H9 (cell line): Measurements from ENCODE around the gene CFAP299. TPM values are rescaled to one million over a fixed set of nuclear protein-coding genes. Genes with fewer than 3 reads are reported as not detected.

ENCODE experiments used
- DNase-seq: peaks from one replicate; pipeline ENCODE4 v3.0.0-alpha.2; 2017
- H2AFZ ChIP-seq: one replicate; pipeline ENCODE4 v1.6.1; 2013; ENCODE audit warnings: mild to moderate bottlenecking, low read length, control low read depth, moderate library complexity
- H2AK5ac ChIP-seq: 2 replicates; pipeline ENCODE4 v1.6.1; 2013; ENCODE audit warnings: low read length, control low read depth, mixed read lengths; ENCODE audit not compliant: insufficient read length
- H2BK120ac ChIP-seq: one replicate; pipeline ENCODE4 v1.6.1; 2013; ENCODE audit warnings: low read depth, mild to moderate bottlenecking, low read length, control low read depth, inconsistent platforms; ENCODE audit not compliant: poor library complexity, severe bottlenecking
- H2BK12ac ChIP-seq: 2 replicates; pipeline ENCODE4 v1.6.1; 2013; ENCODE audit warnings: low read length, control low read depth, mixed read lengths, low read depth; ENCODE audit not compliant: insufficient read length
- H2BK15ac ChIP-seq: 2 replicates; pipeline ENCODE4 v1.6.1; 2013; ENCODE audit warnings: low read depth, low read length, control low read depth
- H2BK20ac ChIP-seq: one replicate; pipeline ENCODE4 v1.6.1; 2013; ENCODE audit warnings: low read depth, mild to moderate bottlenecking, low read length, control low read depth, inconsistent platforms; ENCODE audit not compliant: poor library complexity, severe bottlenecking
- H2BK5ac ChIP-seq: 2 replicates; pipeline ENCODE4 v1.6.1; 2013; ENCODE audit warnings: low read length, control low read depth, mixed read lengths; ENCODE audit not compliant: insufficient read length
- H3K14ac ChIP-seq: 2 replicates; pipeline ENCODE4 v1.6.1; 2013; ENCODE audit warnings: low read length, control low read depth; ENCODE audit not compliant: insufficient read depth
- H3K18ac ChIP-seq: 2 replicates; pipeline ENCODE4 v1.6.1; 2013; ENCODE audit warnings: low read depth, mild to moderate bottlenecking, mixed read lengths, low read length, control low read depth; ENCODE audit not compliant: insufficient read length
- H3K23ac ChIP-seq: 2 replicates; pipeline ENCODE4 v1.6.1; 2013; ENCODE audit warnings: low read length, control low read depth, mixed read lengths, low read depth; ENCODE audit not compliant: insufficient read length
- H3K23me2 ChIP-seq: 2 replicates; pipeline ENCODE4 v1.6.1; 2013; ENCODE audit warnings: low read depth, mild to moderate bottlenecking, mixed read lengths, low read length, control low read depth; ENCODE audit not compliant: insufficient read length, poor library complexity, severe bottlenecking
- H3K27ac ChIP-seq: 2 replicates; pipeline ENCODE4 v1.5.1; 2013; ENCODE audit warnings: low read length, control low read depth, mixed read lengths, low read depth; ENCODE audit not compliant: insufficient read length
- H3K27me3 ChIP-seq: 2 replicates; pipeline ENCODE4 v1.6.1; 2013; ENCODE audit warnings: low read length, control low read depth, inconsistent platforms; ENCODE audit not compliant: insufficient read depth
- H3K4ac ChIP-seq: 2 replicates; pipeline ENCODE4 v1.6.1; 2013; ENCODE audit warnings: low read depth, mild to moderate bottlenecking, control low read depth, inconsistent platforms, low read length, moderate library complexity
- H3K4me1 ChIP-seq: 2 replicates; pipeline ENCODE4 v1.6.1; 2013; ENCODE audit warnings: low read length, control low read depth, inconsistent platforms; ENCODE audit not compliant: insufficient read depth
- H3K4me2 ChIP-seq: 2 replicates; pipeline ENCODE4 v1.6.1; 2013; ENCODE audit warnings: low read length, control low read depth, mixed read lengths; ENCODE audit not compliant: insufficient read length, insufficient read depth
- H3K56ac ChIP-seq: 2 replicates; pipeline ENCODE4 v1.6.1; 2013; ENCODE audit warnings: low read depth, mild to moderate bottlenecking, mixed read lengths, low read length, control low read depth; ENCODE audit not compliant: insufficient read length
- H3K79me1 ChIP-seq: 2 replicates; pipeline ENCODE4 v1.6.1; 2013; ENCODE audit warnings: low read depth, mild to moderate bottlenecking, moderate library complexity, low read length, control low read depth, inconsistent platforms; ENCODE audit not compliant: insufficient read depth, poor library complexity, severe bottlenecking
- H3K79me2 ChIP-seq: 2 replicates; pipeline ENCODE4 v1.6.1; 2013; ENCODE audit warnings: low read length, control low read depth, inconsistent platforms; ENCODE audit not compliant: insufficient read depth
- H3K9ac ChIP-seq: 2 replicates; pipeline ENCODE4 v1.6.1; 2013; ENCODE audit warnings: low read length, control low read depth, mixed read lengths; ENCODE audit not compliant: insufficient read length; ENCODE audit errors: extremely low read depth
- H3K9me3 ChIP-seq: one replicate; pipeline ENCODE4 v1.6.1; 2013; ENCODE audit warnings: low read depth, low read length, inconsistent platforms; ENCODE audit not compliant: control insufficient read depth
- H3T11ph ChIP-seq: one replicate; pipeline ENCODE4 v1.6.1; 2013; ENCODE audit warnings: mild to moderate bottlenecking, low read length, control low read depth, inconsistent platforms
- H4K20me1 ChIP-seq: one replicate; pipeline ENCODE4 v1.6.1; 2013; ENCODE audit not compliant: control insufficient read depth, insufficient read length, insufficient read depth
- H4K5ac ChIP-seq: 2 replicates; pipeline ENCODE4 v1.6.1; 2013; ENCODE audit warnings: low read depth, mild to moderate bottlenecking, mixed read lengths, low read length, control low read depth; ENCODE audit not compliant: insufficient read length
- H4K8ac ChIP-seq: replicated peaks from 2 replicates; pipeline ENCODE4 v1.6.1; 2013; ENCODE audit warnings: low read length, control low read depth, mixed read lengths, low read depth; ENCODE audit not compliant: insufficient read length
- H4K91ac ChIP-seq: 2 replicates; pipeline ENCODE4 v1.6.1; 2013; ENCODE audit warnings: low read depth, mild to moderate bottlenecking, moderate library complexity, mixed read lengths, low read length, control low read depth; ENCODE audit not compliant: insufficient read length
- H3K27ac Mint-ChIP-seq, 3 experiments: 2 replicates in 2 of 3; 3 replicates in 1 of 3; pipeline ENCODE4 v1.8.0; 2020 to 2021; ENCODE audit warnings: mixed read lengths in 3 of 3, mild to moderate bottlenecking in 1 of 3, moderate library complexity in 1 of 3
- H3K27me3 Mint-ChIP-seq: 2 replicates; pipeline ENCODE4 v1.8.0; 2021; ENCODE audit warnings: low read depth, mild to moderate bottlenecking, moderate library complexity, mixed read lengths
- H3K36me3 Mint-ChIP-seq, 3 experiments: 2 replicates in 2 of 3; 3 replicates in 1 of 3; pipeline ENCODE4 v1.8.0; 2020 to 2021; ENCODE audit warnings: low read depth in 3 of 3, mixed read lengths in 3 of 3; ENCODE audit not compliant: insufficient read depth in 1 of 3
- H3K4me1 Mint-ChIP-seq, 2 experiments: 2 replicates each; pipeline ENCODE4 v1.8.0; 2020; ENCODE audit warnings: mixed read lengths in 2 of 2
- H3K4me3 Mint-ChIP-seq, 2 experiments: 2 replicates in 1 of 2; 3 replicates in 1 of 2; pipeline ENCODE4 v1.8.0; 2020 to 2021; ENCODE audit warnings: mild to moderate bottlenecking in 2 of 2, mixed read lengths in 2 of 2, moderate library complexity in 1 of 2
- H3K9me3 Mint-ChIP-seq, 2 experiments: 2 replicates in 1 of 2; 3 replicates in 1 of 2; pipeline ENCODE4 v1.8.0; 2020; ENCODE audit warnings: mild to moderate bottlenecking in 2 of 2, mixed read lengths in 2 of 2, moderate library complexity in 1 of 2
- CTCF ChIP-seq: fragments of 200-600 bp; sonication (generic); conservative IDR thresholded peaks from 3 replicates; pipeline ENCODE4 v1.8.0; 2021; ENCODE audit warnings: antibody characterized with exemption, mild to moderate bottlenecking
- WGBS: extraction: QIAGEN DNeasy Blood & Tissue Kit; methylation state at CpG from one replicate; pipeline ENCODE4 v1.1.7; 2013; ENCODE audit warnings: missing lambda C conversion rate, low lambda C conversion rate, mixed read lengths; ENCODE audit not compliant: insufficient read length; ENCODE audit errors: extremely low coverage; 5-methylcytosine and 5-hydroxymethylcytosine counted together
- total RNA-seq: library from RNA; stranded (reverse); gene quantifications from 2 replicates; pipeline ENCODE4 v1.2.1, GENCODE V29; 2021

Gene CFAP299
- total RNA-seq, 1 experiment from 2014 or later: not detected

GRCh38 chr4:80781431-80781830 lies 445.9 kb downstream of the CFAP299 start:
- H3K79me1 ChIP-seq: no peaks in the 10 kb centered on the region
- H3K27ac ChIP-seq: no peak overlapping the region
- H3K27me3 Mint-ChIP-seq: peaks cover 6% of the 10 kb centered on the region
- DNase-seq: no peak
- H3T11ph ChIP-seq: no peak overlapping the region
- H2BK12ac ChIP-seq: no peak overlapping the region
- no peak for TF ChIP-seq CTCF
- whole genome bisulfite sequencing: no CpG with 5 or more reads among the region's 1 CpG
- H3K27ac Mint-ChIP-seq: no peak overlapping the region
- H2BK20ac ChIP-seq: no peak overlapping the region
- no peak overlapping the region for H2BK15ac ChIP-seq
- H3K56ac ChIP-seq: no peak overlapping the region
- no peaks in the 10 kb centered on the region for H3K9me3 Mint-ChIP-seq
- no peaks in the 10 kb centered on the region for H3K79me2 ChIP-seq
- no peaks in the 10 kb centered on the region for H3K4me1 Mint-ChIP-seq
- no peaks in the 10 kb centered on the region for H3K23me2 ChIP-seq
- no peak overlapping the region for H3K18ac ChIP-seq
- H3K14ac ChIP-seq: no peak overlapping the region
- H2BK5ac ChIP-seq: no peak overlapping the region
- no peak overlapping the region for H4K5ac ChIP-seq
- no peak overlapping the region for H4K91ac ChIP-seq
- H3K4me1 ChIP-seq: no peaks in the 10 kb centered on the region
- no peak overlapping the region for H4K8ac ChIP-seq
- no peak overlapping the region for H2AFZ ChIP-seq
- H2BK120ac ChIP-seq: no peak overlapping the region
- no peak overlapping the region for H3K4me3 Mint-ChIP-seq
- H3K9me3 ChIP-seq: no peaks in the 10 kb centered on the region
- H4K20me1 ChIP-seq: no peaks in the 10 kb centered on the region
- no peaks in the 10 kb centered on the region for H3K36me3 Mint-ChIP-seq
- no peak overlapping the region for H3K4me2 ChIP-seq
- H3K23ac ChIP-seq: no peak overlapping the region
- no peak overlapping the region for H3K4ac ChIP-seq
- no peak overlapping the region for H3K9ac ChIP-seq
- H2AK5ac ChIP-seq: no peak overlapping the region
- H3K27me3 ChIP-seq: no peaks in the 10 kb centered on the region
